Duodenal mucosa (tissue), 2 donors: ENCODE data around the gene LACRT.
A peak's percentile ranks its signal among the peaks of the same experiment; 100 is the strongest.

Experiments
- H3K27ac ChIP-seq: one replicate; pipeline ENCODE4 v1.7.0; 2013; ENCODE audit warnings: low read depth, low read length
- H3K27me3 ChIP-seq, 2 donors: one replicate each; pipeline ENCODE4 v1.7.0; 2013; ENCODE audit warnings: low read length in 2 of 2, control low read depth in 1 of 2; ENCODE audit not compliant: insufficient read depth in 2 of 2, control insufficient read depth in 1 of 2
- H3K36me3 ChIP-seq, 2 donors: one replicate each; pipeline ENCODE4 v1.7.0; 2013; ENCODE audit warnings: low read length in 2 of 2, control low read depth in 1 of 2; ENCODE audit not compliant: insufficient read depth in 2 of 2, control insufficient read depth in 1 of 2
- H3K4me1 ChIP-seq, 2 donors: one replicate each; pipeline ENCODE4 v1.7.0; 2013; ENCODE audit warnings: low read length in 2 of 2, control low read depth in 1 of 2; ENCODE audit not compliant: insufficient read depth in 2 of 2, control insufficient read depth in 1 of 2
- H3K4me3 ChIP-seq, 2 donors: one replicate each; pipeline ENCODE4 v1.7.0; 2013; ENCODE audit warnings: low read length in 2 of 2, low read depth in 1 of 2
- H3K9ac ChIP-seq, 2 donors: one replicate each; pipeline ENCODE4 v1.7.0; 2013; ENCODE audit warnings: low read length in 2 of 2, low read depth in 1 of 2
- H3K9me3 ChIP-seq, 2 donors: one replicate each; pipeline ENCODE4 v1.7.0; 2013; ENCODE audit warnings: low read length in 2 of 2, control low read depth in 1 of 2; ENCODE audit not compliant: control insufficient read depth in 1 of 2

Gene LACRT

GRCh38 chr12:54592316-54592715, 42.4 kb downstream of the LACRT start:
- Histone ChIP-seq H3K27ac (no peak overlapping the region), H3K27me3 (peaks cover 7 to 11% of the 10 kb centered on the region in 2 donors), H3K9me3 (no peaks in the 10 kb centered on the region), H3K36me3 (no peaks in the 10 kb centered on the region), H3K4me3 (no peak overlapping the region), H3K4me1 (no peaks in the 10 kb centered on the region), H3K9ac (no peak overlapping the region)

GRCh38 chr12:54590978-54591591, 43.6 kb downstream of the LACRT start:
- Histone ChIP-seq H3K4me1 (no peaks in the 10 kb centered on the region), H3K9ac (no peak overlapping the region), H3K9me3 (no peaks in the 10 kb centered on the region), H3K27ac (no peak overlapping the region), H3K36me3 (no peaks in the 10 kb centered on the region), H3K27me3 (peaks cover 9 to 14% of the 10 kb centered on the region in 2 donors), H3K4me3 (no peak overlapping the region)

DNA sequence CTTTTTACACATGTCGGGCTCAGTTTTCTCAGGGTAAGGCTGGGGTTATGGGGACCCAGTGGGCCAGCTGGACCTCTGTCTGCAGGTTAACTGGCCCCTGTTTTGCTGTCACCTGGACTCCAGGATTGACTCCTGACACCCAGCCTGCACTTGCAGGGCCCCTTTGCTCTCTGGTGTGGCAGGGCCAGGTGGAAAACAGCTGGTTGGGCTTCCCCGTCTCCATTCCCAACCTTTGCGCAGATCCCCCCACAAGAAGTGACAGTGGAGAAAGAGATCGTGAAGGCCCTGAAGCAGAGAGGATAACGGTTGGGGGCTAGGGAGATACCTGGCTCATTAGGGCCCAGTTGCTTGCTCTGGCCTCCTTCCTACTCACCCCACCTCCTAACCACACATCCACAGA, 44.7 kb downstream of the LACRT start:
- Histone ChIP-seq H3K36me3 (no peaks in the 10 kb centered on the region), H3K27ac (no peak overlapping the region), H3K4me3 (no peak overlapping the region), H3K27me3 (peaks cover 9 to 14% of the 10 kb centered on the region in 2 donors), H3K9me3 (no peaks in the 10 kb centered on the region), H3K9ac (no peak overlapping the region), H3K4me1 (no peaks in the 10 kb centered on the region)

- Histone ChIP-seq H3K27ac (no peak overlapping the region), H3K4me1 (no peaks in the 10 kb centered on the region), H3K9ac (no peak overlapping the region), H3K9me3 (no peaks in the 10 kb centered on the region), H3K36me3 (no peaks in the 10 kb centered on the region), H3K4me3 (peak overlapping the region in 1 of 2 donors; percentile 50), H3K27me3 (peaks cover 9 to 14% of the 10 kb centered on the region in 2 donors)
Observed at GRCh38 chr12:54588890-54589267, 45.8 kb downstream of the LACRT start.

DNA sequence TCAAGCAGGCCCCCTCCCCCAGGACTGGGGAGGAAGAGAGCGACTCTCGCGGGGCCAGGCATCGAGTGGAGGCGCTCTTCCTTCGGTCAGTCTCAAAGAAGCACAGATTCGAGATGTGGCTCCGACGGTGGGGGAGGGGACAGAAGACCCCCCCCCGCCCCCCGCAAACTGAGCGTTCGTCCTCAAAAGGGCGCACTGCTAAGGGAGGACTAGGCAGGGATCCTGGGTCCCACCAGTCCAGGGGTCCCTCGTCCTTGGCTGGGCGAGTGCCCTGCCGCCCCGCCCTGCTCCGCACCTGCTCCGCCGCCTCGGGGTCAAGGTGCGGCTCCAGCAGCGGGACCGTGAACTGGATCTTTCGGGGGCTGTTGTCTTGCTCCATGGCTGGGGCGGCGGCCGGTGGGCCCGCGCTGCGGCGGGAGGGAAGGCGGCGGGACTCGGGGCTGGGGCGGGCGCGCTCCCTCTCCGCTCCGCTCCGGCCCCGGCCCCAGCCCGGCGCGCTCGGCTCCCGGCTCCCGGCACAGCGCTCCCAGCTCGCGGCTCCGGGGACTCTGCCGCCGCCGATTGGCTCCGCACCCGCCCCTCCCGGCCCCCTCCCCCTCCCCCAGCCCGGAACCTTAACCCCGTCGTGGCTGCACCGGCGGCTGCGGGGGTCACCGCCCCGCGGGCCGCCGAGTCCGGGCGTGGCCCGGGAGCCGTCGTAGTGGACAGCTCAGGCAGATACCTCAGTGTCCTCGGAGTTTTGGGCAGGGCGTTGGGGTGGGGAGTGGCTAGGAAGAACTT, 46.4 kb downstream of the LACRT start, which contains the start of gene PPP1R1A:
PPP1R1A (minus strand) TSS at position 550 of the 780 bp plus-strand sequence; CDS start at position 379, 171 bp downstream.
- no peak within 1 kb of the TSS for H3K27ac ChIP-seq
- no peak within 1 kb of the TSS for H3K9ac ChIP-seq
- H3K27me3 ChIP-seq = peaks cover 9 to 14% of the 10 kb centered on the region in 2 donors
- H3K9me3 ChIP-seq = no peaks in the 10 kb centered on the region
- H3K4me3 ChIP-seq = peak within 1 kb of the TSS; percentile 55 to 58
- no peaks in the 10 kb centered on the region for H3K36me3 ChIP-seq
- no peaks in the 10 kb centered on the region for H3K4me1 ChIP-seq

GRCh38 chr12:54587315-54587873, 47.3 kb downstream of the LACRT start:
- Histone ChIP-seq H3K4me3 (peak overlapping the region; percentile 55 to 58), H3K9me3 (no peaks in the 10 kb centered on the region), H3K4me1 (no peaks in the 10 kb centered on the region), H3K27me3 (peaks cover 9 to 14% of the 10 kb centered on the region in 2 donors), H3K9ac (no peak overlapping the region), H3K36me3 (no peaks in the 10 kb centered on the region), H3K27ac (no peak overlapping the region)

GRCh38 chr12:54586620-54587019, 48.1 kb downstream of the LACRT start:
- Histone ChIP-seq H3K4me3 (no peak overlapping the region), H3K9me3 (no peaks in the 10 kb centered on the region), H3K27ac (no peak overlapping the region), H3K4me1 (no peaks in the 10 kb centered on the region), H3K27me3 (peaks cover 9 to 14% of the 10 kb centered on the region in 2 donors), H3K9ac (no peak overlapping the region), H3K36me3 (no peaks in the 10 kb centered on the region)

DNA sequence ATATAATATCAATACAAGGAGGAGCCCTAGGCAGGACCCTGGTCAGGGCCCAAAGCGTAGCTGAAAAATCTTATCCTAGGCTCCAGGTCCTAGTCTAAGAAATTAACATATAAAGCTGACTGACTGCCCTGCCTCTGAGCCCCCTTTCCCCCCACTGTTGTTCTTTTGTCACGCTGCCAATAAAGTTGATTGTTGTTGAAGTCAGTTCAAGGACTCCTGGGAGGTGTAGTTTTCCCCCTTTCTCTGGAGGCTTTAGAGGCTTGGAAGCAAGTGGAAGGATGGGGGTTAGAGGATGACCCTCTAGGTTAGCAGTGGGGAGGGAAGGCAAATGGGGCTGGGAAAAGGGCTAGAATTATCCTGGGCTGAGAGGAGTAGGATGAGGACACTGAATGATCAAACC, 49.5 kb downstream of the LACRT start:
- Histone ChIP-seq H3K9ac (no peak overlapping the region), H3K27ac (no peak overlapping the region), H3K27me3 (peaks cover 9 to 14% of the 10 kb centered on the region in 2 donors), H3K36me3 (no peaks in the 10 kb centered on the region), H3K4me1 (no peaks in the 10 kb centered on the region), H3K9me3 (no peaks in the 10 kb centered on the region), H3K4me3 (no peak overlapping the region)

GRCh38 chr12:54584128-54584527, 50.6 kb downstream of the LACRT start:
- H3K4me3 ChIP-seq = no peak overlapping the region
- no peak overlapping the region for H3K27ac ChIP-seq
- peaks cover 0 to 6% of the 10 kb centered on the region in 2 donors for H3K4me1 ChIP-seq
- no peaks in the 10 kb centered on the region for H3K36me3 ChIP-seq
- no peak overlapping the region for H3K9ac ChIP-seq
- H3K9me3 ChIP-seq = no peaks in the 10 kb centered on the region
- peaks cover 9 to 14% of the 10 kb centered on the region in 2 donors for H3K27me3 ChIP-seq

DNA sequence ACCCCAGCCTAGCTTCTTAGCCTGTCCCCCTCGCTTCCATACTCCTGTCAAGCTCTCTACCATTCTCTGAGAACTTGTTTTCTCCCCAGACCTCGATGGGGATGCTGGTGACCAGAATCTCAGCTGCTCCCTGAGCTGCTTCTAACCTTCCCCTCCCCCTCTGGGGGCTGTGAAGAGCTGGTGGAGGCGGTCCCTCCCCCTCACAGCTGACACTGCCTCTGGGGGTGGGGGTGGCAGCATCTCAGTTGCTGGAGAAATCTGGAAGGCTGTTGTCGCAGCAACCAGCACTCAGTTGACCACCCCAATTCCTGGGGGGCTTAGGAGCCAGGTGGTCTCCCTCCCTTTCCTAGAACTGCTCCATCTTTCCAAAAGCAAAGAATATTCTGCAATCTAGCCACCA, 51.0 kb downstream of the LACRT start:
- Histone ChIP-seq H3K36me3 (no peaks in the 10 kb centered on the region), H3K9me3 (no peaks in the 10 kb centered on the region), H3K27me3 (peaks cover 9 to 11% of the 10 kb centered on the region in 2 donors), H3K4me1 (peaks cover 0 to 6% of the 10 kb centered on the region in 2 donors), H3K4me3 (no peak overlapping the region), H3K9ac (no peak overlapping the region), H3K27ac (no peak overlapping the region)
